CD4-positive, alpha-beta T cell treated with Interleukin-1 beta for 1 hour (primary cell): ENCODE results near the gene SEZ6.

Experiments
- DNase-seq, 2 donors: peaks; one replicate each; pipeline ENCODE4 v3.0.0-alpha.2; 2020 to 2022

The SEZ6 gene

GRCh38 chr17:28997806-28998205, 8.0 kb downstream of the SEZ6 start:
- no peak for DNase-seq

- no peak for DNase-seq
Measured at GRCh38 chr17:28996554-28997096, 9.2 kb downstream of the SEZ6 start.

GRCh38 chr17:28993645-28994426, 12.0 kb downstream of the SEZ6 start:
- no peak for DNase-seq

- DNase-seq, result no peak
Measured at GRCh38 chr17:28992625-28993600, 12.9 kb downstream of the SEZ6 start.

GRCh38 chr17:28992185-28992584, 13.6 kb downstream of the SEZ6 start:
- no peak for DNase-seq

GRCh38 chr17:28991779-28992178, 14.1 kb downstream of the SEZ6 start:
- DNase-seq, result no peak

- no peak for DNase-seq
Measured at GRCh38 chr17:28989028-28989427, 16.8 kb downstream of the SEZ6 start.

- DNase-seq, result no peak
Measured at GRCh38 chr17:28988475-28988874, 17.4 kb downstream of the SEZ6 start.

GRCh38 chr17:28986714-28987655, 18.8 kb downstream of the SEZ6 start:
- no peak for DNase-seq

GRCh38 chr17:28985950-28986713, 19.7 kb downstream of the SEZ6 start:
- DNase-seq, result no peak

- peak in 1 of 2 donors; percentile 4 for DNase-seq
Measured at GRCh38 chr17:28983286-28984230, 22.3 kb downstream of the SEZ6 start.

- peak; percentile 81 to 85 for DNase-seq
Measured at GRCh38 chr17:28982131-28982793, 23.6 kb downstream of the SEZ6 start.

- no peak for DNase-seq
Measured at GRCh38 chr17:28978356-28978964, 27.4 kb downstream of the SEZ6 start.

GRCh38 chr17:28977659-28978355, 28.0 kb downstream of the SEZ6 start:
- no peak for DNase-seq

- DNase-seq, result no peak
Measured at GRCh38 chr17:28975646-28976045, 30.2 kb downstream of the SEZ6 start.

GRCh38 chr17:28975031-28975430, 30.8 kb downstream of the SEZ6 start:
- DNase-seq, result no peak

GRCh38 chr17:28974451-28974850, 31.4 kb downstream of the SEZ6 start:
- DNase-seq, result no peak

GRCh38 chr17:28973425-28973824, 32.4 kb downstream of the SEZ6 start:
- DNase-seq, result no peak

GRCh38 chr17:28972437-28972836, 33.4 kb downstream of the SEZ6 start:
- no peak for DNase-seq
